Stimulated activated CD4-positive, alpha-beta T cell treated with anti-CD3 and anti-CD28 coated beads, Interleukin-2, amount 100 ng/mL, for 4 hours (primary cell): ENCODE data around the gene MALRD1.

ENCODE experiments used
- DNase-seq: peaks from one replicate; pipeline ENCODE4 v3.0.0-alpha.2; 2020; ENCODE audit warnings: low read depth

MALRD1 gene

DNA sequence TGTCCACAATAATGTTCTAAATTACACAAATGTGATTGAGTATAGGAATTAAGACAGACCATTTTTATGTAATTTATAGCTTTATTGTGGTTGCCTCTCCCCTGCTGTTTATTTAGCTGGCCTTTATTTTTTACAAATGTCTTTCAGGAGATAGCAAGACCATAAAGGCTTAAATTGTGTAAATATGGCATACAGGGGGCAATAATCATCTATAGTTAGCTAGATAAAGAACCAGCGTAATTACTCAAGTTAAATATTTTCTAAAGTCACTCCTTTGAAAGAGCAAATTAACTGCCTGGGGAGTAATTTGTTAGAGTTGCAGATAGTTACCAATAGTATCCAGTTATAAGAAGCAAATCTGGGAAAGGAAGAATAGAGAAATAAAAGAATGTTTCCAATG, at the start of gene MALRD1:
MALRD1 (plus strand) TSS at position 313 of the 400 bp plus-strand sequence. CDS start 138 bp downstream, outside the sequence.
- no peak for DNase-seq

DNA sequence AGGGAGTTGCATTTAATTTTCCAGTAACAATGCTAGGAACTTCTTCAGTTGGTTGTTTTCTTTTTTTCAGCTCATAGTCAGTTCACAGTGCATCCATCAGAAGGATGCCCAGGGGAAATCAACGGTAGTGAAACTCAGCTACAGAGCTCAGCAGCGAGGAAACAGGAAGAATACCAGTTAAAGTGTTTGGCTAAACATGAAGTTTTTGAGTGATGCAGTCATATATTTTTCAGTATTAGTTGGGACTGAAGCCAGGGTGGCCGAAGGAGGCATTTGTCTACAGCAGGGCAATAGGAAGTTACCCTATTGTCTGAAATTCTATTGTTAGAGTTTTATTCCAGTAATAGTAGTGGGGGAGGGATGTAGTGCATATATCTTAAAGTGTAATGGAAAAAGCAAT, 45.3 kb upstream of the MALRD1 start:
- no peak for DNase-seq

DNA sequence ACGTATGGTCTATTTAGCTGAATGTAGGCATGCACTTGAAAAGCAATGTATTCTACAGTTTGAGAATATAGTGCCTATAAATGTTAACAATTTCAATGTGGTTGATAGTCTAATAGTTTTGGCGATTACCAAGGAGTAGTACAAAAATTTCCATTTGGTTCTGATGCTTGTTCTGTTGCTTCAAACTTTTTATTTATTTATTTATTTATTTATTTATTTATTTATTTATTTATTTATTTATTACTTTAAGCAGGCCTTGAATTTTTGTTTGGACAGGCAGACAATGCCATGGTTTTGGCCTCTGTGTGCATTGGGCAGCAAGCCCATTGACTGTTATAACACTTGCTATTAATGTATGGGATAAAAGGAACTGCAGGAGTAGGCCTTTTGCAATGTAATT, 36.5 kb upstream of the MALRD1 start:
- no peak for DNase-seq

DNA sequence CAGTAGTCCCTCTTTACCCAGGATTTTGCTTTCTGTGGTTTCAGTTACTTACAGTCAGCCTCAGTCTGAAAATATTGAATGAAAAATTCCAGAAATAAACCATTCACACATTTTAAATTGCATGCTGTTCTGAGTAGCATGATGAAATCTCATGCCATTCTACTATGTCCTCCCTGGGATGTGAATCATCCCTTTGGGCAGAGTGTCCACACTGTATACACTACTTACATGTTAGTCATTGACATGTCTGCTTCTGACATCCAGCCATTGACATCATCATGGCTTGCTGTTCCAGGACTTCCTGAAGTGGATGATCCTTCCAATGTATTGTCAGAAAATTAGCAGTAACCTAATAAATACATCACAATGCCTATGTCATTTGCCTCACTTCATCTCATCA, 34.6 kb upstream of the MALRD1 start:
- DNase-seq, result no peak

DNA sequence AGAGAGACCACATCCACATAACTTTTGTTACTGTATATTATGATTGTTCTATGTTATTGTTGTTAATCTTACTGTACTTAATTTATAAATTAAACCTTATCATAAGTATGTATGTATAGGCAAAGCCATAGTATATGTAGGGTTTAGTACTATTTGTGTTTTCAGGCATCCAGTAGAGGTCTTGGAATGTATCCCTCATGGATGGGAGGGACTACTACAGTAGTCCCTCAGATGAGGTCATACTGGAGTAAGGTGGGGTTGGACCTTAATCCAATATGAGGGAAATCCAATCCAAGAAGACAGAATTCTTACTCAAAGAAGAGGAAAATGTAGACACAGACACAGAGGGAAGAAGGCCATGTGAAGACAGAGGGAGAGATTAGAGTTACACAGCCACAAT, 34.1 kb upstream of the MALRD1 start:
- DNase-seq, result no peak

DNA sequence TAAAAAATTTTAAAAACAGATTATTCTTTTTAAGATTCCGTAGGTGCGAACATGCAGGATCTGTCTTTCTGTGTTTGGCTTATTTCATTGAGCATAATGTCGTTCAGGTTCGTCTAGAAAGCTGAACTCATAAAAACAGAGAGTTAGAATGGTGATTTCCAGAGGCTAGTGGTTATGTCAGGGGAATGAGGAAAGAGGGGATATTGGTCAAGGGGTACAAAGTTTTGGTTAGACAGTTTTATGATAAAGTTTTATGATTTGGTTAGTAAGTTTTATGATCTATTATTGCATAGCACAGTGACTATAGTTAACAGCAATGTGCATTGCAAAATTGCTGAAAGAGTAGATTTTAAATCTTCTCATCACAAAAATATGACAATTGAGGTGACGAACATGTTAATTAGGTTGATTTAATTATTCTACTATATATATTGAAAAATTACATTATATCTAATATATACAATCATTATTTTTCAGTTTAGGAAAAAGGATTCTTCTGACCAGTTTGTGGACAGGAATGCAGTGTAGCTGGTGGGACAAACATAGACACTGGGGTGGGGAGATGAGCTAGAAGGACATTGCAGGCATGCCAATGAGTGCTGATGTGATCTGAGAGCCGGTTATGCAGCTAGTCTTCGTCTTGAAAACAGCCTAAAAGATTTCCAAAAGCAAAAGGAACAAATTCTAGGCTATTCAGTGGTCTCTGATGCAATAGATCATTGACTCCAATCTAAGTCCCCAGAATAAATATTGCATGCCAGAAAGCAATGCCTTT, 31.3 kb upstream of the MALRD1 start:
- no peak for DNase-seq

DNA sequence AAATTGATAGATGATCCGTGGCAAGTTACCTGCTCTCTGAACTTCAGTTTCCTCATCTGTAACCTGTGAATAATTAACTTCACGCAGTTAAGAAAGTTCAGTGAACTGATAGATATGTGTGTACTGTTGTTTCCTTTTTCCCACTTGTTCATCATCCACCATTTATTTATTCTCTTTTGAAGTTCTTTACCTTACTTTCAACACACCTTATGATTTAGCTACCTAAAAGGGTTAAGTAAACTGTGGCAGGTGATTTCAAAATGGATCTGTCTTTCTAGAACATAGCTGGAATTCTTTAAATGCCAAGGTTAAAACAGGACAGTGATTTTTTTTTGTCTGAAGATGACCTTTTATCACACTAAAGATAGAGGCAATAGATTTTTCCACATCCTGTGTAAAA, 27.4 kb upstream of the MALRD1 start:
- DNase-seq, result no peak

DNA sequence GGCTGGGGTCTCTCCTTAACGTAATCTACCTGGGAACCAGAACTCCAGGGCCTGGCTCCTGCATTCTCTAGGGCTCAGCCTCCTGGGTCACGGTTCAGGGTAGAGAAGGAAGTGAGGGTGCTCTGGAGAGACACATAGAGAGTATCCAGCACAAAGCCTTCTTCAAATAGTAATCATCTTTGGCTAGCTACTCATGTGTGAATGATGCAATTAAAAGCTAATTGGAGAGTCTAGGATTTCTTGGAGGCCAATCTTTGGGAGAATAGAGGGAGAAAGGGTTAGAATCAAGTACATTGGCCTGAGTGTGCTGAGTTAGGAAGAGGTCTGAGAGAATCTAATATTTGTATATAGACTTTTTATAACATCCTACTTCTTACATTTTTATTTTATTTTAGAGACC, 24.0 kb upstream of the MALRD1 start:
- DNase-seq, result no peak

DNA sequence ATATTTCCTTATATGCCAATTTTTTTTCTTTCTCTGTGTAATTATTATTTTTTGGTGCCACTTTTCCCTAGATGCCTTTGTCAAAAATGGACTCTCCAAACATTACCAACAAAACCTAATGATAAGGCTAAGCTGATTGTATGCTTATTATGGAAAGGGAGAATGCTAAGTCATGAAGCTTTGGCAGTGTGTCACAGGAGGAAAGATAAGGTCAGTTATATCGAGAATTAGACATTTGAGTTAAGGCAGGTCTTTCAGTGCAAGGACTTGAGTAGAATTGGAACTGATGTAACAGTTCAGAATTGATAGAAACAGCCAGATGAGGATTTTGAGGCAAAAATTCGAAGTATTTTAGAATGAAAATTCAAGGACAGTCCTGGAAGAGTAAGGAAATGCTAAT, 16.8 kb upstream of the MALRD1 start:
- no peak for DNase-seq

DNA sequence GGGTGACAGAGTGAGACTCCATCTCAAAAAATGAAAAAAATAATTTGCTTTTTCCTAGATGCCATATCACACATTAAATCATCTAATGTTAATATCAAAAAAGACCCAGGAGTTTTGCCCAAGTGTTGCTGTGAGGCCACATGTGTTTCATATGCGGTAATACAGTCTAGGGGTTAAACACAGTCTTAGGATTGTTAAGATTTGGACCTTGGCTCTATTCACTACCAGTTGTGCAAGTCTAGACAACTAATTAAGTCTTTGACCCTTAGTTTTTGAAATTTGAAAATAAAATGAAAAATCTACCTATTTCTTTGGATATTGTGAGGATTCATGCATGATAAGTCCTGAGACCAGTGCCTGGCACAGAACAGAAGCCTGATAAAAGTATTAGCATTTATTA, 14.9 kb upstream of the MALRD1 start:
- DNase-seq, result no peak

DNA sequence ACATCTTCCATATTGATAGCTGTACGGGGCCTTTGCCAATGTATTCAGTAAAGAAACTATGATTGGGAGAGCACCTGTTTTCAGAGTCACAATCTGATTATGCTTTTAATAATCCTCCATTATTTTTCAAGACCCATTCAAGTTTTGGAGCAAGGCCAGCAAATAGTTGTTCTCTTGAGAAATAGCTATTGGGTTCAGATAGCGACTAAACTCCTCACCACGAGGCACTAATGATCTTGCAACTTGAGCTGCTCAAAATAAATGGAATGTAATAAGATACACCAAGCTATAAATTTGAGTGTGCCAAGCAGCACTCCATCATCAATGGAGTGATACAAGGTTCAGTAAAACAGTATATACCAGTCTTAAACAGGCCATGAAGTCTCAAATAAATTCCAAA, 7.4 kb upstream of the MALRD1 start:
- no peak for DNase-seq

DNA sequence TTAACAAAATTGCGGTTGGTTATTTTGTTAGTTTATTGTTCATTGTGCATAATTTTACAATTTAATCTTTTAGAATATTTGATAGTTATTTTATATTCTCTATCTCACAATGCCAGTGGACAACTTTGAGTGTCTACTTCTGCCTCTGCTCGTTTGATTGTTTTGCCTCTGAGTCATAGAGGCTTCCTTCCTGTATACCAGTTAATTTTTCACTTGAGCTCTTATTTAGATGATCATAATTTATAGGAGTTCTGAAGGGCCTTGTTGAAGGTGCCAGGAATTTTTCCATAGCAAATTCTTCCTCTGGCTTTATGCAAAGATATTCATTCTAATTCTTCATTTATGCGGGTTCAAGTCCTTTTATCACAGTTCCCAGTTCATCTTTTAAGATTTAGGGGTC, 5.2 kb upstream of the MALRD1 start:
- DNase-seq, result no peak

DNA sequence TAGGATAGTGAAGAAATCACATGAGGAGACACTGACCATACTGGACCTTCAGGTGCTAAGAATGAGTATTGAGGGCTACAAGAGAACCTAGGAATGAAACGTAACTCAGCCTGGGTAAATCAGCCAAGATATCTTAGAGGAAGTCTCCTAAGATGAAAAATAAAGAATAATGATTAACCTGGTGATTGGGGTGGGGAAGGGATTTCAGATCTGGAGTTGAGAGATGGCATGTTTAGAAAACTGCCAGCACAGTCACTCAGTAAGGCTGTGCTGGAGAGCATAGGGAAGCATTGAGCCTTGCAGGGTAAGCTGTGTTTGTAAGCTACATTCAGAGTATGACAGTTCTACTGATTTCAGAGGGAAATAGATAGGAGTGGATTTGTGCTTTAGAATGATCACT, 1.9 kb upstream of the MALRD1 start:
- DNase-seq, result no peak

DNA sequence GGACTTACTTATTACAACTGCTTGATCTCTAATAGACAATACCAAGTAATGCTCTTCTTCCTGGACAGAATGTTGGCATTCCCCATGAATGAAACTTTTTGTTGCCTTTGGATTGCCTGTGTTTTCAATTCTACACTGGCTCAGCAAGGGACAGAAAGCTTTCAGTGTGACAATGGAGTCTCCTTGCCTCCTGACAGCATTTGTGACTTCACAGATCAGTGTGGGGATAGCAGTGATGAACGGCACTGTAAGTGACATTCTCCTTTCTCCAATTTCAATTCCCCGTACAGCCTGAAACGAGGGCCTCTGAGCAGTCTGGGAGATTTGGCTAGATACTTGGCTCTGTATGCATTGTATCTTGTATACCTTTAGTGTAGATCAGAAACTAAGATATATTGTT, 290 bp downstream of the MALRD1 start:
- no peak for DNase-seq

DNA sequence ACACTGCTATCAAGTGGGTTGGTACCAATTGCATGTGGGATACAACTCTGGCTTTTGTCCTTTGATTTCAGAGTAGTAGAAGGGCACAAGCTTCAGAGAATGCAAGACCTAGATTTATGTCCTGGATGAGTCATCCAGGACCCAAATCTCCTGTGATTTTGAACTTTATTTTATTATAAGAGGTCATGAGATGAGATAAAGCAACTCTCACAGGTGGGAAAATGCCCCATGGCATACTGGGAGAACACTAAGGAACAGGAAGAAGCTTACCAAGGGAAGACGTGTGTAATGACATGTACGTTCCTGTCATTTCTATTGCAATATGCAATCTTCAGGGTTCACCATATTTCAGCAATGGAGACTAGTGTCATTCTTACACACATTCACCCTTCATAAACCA, 966 bp downstream of the MALRD1 start:
- DNase-seq, result no peak

DNA sequence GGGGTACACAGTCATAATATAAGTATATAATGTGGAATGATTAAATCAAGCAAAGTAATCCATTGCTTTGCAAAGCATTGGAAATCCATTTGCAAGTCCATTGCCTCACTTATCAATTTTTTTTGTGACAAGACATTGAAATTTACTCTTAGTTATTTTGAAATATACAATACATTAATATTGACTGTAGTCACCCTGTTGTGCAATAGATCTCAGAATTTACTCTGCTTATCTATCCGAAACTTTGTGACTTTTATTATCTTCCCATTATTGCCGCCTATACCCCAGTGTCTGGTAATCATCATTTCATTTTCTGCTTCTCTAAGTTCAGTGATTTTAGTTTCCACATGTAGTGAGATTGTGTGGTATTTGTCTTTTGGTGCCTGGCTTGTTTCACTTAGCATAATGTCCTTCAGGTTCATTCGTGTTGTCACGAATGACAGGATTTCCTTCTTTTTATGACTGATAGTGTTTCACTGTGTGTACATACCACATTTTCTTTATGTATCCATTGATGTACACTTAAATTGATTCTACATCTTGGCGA, 5.8 kb downstream of the MALRD1 start:
- no peak for DNase-seq

DNA sequence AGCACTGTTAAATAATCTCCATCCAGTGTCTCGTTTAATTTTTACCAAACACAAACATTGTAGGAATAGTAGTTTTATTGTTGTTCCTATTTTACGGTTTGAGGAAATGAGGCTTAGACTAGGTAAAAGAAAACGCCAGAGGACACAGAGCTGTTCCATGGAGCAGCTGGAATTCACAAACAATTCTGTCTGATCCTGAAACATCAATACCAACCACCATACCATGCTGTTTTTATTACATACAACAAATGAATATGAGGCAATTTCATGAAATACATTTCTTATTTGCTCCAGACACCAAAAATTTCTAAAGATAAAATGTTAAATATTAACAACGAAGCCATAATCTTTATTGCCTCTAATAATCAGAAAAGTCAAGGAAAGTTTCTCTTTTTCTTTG, 9.4 kb downstream of the MALRD1 start:
- DNase-seq, result no peak

DNA sequence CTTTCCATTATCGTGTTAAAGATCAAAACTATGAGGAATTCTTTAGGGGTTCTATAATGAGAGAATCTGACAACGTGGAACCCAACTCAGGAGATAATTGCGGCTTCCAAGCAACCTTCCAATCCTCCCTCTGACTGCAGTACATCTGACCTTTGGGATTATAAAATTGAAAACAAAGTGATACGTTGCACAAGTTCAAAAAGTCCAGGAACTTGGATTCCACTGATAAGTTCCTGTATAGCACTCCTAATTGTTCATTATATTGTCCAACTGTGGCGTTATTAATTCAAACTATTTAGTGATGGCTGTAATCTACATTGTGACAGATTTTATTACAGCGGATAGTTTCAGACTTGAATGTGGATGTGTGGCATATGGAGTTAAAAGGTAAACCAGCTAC, 15.4 kb downstream of the MALRD1 start:
- no peak for DNase-seq

DNA sequence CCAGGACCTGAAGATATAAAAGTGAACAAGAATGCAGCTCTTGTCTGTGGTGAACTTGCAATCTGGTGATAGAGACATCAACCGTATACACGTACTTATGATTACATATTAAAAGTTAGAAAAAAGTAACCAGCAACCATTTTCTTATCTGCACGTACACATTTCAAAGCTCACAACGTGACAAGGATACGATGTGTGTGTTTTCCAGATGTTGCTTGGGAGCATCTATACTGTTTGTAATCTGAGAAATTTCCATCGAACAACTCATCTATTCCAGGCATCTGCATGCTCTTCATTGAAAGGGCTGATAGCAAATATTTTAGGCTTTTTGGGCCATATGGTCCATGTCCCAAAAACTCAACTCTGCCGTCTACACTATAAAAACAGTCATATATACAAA, 23.3 kb downstream of the MALRD1 start:
- no peak for DNase-seq

DNA sequence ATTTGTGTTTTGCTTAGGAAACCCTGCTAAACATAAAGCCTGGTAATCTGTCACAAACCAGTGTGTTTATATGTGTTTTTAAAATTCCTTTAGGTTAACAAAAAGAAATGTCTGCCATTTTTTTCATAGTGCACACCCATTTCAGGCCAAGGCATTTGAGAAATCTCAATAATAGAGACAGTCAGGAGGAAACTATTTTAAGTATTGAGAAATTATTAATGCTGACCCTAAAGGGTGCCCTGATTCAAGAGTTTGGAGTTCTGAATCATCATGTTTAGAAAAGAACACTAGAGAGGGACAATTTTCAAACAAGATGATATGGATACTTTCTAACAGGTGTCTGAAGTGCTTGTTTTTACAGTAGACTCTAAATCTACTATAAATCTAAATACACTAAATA, 28.7 kb downstream of the MALRD1 start:
- no peak for DNase-seq

DNA sequence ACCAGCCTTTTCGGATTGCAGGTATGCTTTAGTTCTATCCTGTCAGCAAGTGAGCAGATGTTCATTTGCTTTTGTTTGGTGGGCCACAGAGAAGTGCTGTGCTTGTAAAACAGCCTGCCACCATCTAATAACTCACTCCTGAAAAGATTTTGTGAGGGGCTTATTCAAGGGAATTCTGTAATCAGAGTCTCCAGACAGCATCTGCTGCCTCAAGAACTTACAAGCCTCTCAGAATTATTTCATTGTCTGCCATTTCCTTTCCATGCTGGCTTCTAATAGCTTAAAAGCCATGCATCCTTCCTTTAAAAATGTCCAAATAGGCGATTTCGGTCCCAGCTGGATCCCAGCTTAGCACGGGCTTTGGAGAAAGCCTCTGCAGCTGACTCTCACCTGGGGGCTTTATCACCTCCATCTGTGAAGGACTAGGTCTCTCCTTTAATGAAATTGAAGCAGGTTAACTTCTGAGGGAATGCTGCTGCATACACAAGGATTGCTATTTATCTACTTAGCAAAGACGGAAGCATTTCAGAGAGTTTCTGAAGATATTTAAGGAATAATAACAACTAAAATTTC, 48.0 kb downstream of the MALRD1 start:
- no peak for DNase-seq

DNA sequence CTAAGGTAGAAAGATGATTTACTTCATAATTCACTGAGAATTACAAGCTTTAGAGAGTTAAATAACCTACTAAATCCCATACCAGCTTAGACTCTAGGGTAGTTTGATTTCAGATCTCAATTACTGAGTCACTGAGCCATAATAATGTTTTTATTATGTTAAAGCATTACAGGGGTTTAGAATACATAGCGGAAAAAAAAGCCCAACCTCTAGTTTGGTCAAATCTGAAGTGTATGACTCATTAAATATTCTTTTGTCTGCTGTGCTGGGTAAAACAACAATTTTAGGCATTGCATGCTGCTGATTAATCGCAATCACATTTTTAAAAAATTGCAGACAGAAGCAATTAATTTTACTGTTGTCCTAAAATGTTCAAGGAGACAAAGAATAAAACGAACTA, 48.5 kb downstream of the MALRD1 start:
- DNase-seq, result no peak

DNA sequence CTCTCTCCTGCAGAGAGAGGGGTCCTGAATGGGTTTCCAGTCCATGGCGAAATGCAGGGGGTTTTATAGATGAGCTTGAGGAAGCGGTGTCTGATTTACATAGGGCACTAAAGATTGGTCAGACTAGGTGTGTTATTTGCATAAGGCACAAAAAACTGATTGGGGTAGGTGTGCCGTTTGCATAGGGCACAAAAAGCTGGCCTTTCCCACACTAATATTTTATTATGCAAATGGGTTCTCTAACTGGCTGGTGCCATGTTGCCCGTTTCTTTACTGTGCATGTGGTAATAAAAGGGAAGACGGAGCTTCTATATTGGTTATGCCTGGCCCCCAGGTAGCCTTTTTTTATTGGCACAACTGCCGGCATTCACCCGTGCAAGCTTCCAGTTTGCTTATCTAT, 50.2 kb downstream of the MALRD1 start:
- DNase-seq, result no peak

DNA sequence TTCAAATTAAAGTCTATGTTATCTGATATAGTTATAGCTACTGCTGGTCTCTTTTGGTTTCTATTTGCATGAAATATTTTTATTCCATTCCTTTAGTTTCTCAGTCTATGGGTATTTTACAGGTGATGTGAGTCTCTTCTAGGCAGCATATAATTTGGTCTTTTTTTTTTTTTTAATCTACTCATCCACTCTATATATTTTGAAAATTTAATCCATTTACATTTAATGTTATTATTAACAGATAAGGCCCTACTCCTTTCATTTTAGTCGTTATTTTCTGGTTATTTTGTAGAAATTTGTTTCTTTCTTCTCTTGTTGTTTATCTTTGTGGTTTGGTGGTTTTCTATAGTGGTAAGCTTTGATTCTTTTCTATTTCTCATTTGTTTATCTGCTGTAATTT, 58.8 kb downstream of the MALRD1 start:
- DNase-seq, result no peak
